GM21717 (cell line): ENCODE measurements around the gene PRLH.
"Not testable (repeated sequence)": the region's sequence is repeated elsewhere in the genome, so short reads cannot be mapped to it uniquely, and the experiment has no call there.

ENCODE experiments used
- ATAC-seq: cut with Tn5 transposase; IDR thresholded peaks from one replicate; pipeline ENCODE4 v1.9.1; 2021; ENCODE audit warnings: mild to moderate bottlenecking, moderate library complexity; ENCODE audit not compliant: unreplicated experiment

Gene PRLH

DNA sequence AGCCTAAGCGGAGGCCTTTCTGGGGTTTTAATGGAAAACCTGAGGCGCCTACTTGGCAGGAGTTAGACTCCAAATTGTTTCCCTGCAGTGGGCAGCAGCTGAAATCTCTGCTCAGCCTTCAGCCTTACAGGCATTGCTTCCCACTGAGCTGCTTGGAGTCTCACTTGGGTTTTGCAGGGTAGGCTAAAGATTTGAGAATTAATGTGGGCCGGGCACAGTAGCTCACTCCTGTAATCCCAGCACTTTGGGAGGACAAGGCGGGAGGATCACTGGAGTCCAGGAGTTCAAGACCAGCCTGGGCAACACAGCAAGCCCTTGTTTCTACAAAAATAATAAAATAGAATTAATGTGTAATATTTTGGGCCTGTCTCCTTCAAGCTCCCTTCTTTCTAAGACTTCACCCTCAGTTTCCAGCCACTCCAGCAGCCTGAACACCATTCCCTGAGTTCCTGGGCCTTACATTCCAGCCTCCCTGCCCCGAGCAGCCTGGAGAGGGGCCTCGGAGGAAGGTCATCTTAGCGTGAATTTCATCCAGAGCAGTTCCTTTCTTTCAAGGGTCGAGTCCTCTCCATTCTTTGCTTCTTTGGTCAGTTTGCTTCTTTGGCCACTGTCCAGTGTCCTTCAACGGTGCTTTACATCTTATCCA lies 33.2 kb downstream of the PRLH start:
- no peak for ATAC-seq

DNA sequence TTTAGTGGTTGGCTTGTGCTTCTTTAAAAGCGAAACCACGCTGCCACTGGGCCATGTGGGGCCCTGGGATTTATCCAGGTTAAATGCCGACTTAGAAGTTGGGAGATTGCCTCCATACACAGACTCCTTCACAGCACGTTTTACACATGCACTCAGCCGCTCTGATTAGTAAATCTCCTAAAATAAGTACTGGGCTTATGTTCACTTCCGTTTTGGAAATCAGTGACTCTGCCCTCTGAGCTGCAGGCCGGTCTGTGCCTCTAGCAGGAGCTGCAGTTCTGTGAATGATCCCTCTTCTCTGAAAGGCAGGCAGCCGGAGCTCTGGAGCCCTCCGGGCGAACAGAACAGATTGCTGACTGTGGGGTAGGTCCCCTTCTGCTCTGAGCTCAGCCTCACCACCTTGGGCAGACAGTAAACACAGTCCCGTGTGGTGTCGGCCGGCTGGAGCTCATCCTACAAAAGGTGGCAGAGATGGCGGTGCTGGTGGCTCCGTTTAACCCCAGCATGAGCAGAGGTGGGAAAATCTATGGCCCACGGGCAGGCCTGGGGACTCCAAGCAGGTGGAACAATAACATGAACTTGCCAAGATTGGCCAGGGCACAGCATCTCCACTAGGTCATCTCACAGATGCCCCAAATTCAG lies 34.0 kb downstream of the PRLH start:
- no peak for ATAC-seq

DNA sequence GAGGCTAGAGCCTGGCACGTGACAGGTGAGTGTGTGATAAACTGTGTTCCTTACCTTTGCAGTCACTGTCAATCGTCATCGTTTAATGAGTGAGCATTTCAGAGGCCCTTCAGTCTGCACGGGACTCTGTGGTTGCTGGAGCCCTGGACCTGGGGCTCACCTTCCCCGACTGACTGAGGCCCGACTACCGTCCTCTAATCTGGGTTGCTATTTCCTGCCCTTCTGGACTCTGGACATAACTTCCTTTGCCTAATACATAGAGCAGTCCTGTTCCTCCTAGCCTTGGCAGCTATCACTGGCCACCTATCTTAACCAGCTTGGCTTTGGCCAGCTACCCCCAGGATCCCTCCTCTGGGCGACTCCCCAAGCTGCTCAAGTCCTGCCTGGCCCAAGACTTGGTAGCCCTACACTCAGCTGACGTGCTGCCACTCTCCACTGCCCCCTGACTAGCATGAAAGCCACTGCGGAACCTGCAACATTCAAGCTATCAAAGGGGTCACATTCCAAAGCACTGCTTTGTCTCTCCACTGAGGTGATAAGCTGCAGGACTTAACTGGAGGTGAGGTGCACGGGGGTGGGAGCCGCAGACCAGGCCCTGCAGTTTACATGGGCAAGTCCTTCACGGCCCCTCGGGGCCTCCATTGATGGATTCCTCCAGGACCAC lies 35.2 kb downstream of the PRLH start:
- ATAC-seq: no peak

DNA sequence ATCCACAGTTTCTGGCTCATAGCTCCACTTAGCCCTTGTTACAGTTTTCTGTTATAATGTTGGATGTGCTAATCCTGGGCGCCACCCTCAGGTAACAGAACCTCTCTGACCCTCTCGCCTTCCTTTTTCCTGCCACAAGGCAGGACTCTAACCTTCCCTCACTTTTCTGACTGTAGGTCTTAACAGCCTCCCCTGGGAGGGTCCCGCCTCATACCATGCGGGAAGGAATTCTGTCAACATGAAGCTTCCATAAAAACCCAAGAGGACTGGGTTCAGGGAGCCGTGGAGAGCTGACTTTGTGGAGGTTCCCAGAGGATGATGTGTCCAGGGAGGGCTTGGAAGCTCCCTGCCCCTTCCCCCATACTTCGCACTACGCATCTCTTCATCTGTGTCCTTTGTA lies 36.0 kb downstream of the PRLH start:
- no peak for ATAC-seq

DNA sequence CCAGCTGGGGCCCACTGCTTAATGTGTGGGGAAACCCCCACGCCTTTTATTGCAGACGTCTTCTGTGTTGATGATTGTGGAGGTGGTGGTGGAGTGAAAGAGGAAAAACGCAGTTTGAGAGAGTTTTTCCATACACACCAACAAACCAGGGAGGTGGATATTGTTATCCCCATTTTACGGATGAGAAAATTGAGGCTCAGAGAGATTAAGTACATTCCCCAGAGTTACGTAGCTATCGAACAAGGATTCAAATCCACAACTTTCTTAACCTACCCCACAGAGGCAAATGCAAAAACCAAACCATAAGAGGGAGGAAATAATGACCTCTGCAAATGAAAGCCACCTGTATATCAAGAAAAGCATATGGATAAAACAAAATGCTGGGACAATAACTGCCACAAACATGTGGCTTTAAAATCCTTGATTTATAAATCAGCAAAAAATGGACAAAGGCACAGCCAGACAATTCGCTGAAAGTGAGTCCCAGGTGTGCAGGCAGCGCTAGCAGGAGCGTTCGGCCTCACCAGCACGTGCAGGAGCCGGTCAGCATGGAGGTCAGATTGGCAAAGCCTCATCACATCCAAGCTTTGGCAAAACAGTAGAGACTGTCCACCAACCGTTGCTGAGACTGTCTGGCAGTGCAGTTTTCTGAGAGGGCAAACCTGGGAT lies 36.8 kb downstream of the PRLH start:
- ATAC-seq: no peak

DNA sequence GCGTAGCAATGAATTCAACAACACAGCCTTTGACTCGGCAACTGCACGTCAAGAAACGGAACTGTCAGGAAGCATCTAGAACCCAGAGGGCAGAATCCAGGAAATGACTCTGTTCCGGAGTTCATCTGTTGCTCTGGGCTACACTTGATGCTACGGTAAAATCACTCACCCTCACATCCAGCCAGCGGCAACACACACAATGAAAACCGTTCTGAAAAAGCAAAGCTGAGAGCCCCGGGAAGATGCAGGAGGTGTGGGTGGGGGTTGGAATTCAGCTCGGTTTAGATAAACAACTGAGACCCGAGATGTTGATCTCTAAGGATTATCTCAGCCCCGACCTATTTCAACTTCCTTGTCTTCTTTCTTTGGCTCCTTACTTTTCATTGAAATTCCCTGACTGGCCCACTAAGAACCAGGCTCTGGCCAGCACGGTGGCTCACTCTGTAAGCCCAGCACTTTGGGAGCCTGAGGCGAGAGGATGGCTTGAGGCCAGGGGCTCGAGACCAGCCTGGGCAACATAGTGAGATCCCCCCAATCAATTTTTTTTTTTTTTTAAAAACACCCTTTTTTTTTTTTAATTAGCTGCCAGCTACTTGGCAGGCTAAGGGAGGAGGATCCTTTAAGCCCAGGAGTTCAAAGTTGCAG lies 37.5 kb downstream of the PRLH start:
- no peak for ATAC-seq

DNA sequence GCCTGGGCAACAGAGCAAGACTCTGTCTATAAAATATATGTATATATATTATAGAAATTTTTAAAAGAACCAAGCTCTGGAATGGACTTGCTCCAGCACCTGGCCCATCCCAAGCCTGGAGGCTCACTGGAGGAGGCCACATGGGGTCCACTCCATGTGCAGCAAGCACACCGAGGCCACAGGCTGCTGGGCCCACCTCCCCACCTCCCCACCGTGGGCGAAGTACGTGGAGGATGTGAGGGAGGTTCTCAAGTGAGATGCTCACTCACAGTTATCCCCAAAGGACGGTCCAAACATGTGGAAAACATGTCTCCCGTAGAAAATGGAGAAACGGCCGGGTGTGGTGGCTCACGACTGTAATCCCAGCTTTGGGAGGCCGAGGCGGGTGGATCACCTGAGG lies 38.0 kb downstream of the PRLH start:
- no peak for ATAC-seq

DNA sequence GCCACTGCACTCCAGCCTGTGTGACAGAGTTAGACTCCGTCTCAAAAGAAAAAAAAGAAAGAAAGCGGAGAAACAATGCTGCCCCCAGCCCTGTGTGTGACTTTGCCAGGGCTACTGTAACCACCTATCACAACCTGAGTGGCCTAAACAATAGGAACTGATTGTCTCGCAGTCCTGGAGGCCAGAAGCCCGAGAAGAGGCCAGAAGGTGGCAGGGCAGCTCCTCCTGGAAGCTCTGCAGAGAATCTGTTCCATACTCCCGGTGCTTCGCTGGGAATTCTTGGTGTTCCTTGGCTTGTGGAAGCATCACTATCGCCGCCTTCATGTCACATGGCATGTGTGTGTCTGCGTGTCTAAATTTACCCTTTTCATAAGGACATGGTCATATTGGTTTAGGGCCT lies 38.6 kb downstream of the PRLH start:
- no peak for ATAC-seq

DNA sequence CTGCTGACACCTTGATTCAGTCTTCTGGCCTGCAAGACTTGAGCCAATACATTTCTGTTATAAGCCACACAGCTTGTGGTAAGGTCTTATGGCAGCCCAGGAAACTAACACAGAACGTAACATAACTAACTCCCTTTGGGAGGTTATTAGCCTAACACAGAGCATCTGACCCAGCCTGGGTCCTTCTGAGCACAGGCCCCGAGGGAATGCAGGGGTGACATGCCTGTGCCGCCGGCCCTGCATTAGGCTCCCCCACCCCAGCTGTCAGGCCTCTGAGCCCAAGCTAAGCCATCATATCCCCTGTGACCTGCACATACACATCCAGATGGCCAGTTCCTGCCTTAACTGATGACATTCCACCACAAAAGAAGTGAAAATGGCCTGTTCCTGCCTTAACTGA lies 40.1 kb downstream of the PRLH start:
- not testable (repeated sequence) for ATAC-seq

DNA sequence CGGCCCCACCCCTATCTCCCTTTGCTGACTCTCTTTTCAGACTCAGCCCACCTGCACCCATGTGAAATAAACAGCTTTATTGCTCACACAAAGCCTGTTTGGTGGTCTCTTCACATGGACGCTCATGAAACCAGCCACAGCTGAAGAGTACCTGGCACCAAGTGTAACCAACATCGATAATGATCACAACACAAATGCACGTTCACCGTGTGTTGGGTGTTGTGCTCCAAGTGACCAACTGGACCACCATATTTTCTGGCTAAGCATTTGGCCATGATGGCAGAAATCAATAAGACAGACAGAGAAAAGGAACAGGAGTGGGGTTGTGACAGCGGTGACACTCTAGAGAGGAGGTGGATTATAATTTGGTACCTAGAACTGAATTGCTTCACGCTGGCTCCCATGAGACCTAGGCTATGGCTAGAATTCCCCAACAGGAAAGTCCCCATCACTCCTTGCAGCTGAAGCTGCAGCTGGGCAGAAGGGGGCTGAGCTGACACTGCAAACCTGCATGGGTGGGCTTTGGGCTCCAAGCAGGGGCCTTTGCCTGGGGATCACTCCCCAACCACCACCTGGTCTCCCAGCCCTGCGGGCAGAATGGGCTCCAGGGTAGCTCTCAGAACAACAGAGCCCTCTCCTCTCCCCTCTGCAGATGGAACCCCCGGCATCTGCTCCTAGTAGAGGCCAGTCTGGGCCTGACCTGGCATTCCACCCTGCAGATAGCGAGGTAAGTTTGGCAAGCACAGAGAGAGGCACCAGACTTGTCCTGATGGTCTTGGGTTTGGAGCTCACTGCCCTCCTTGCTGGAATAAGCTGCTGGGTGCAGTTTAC lies 46.4 kb downstream of the PRLH start:
- ATAC-seq: no peak

DNA sequence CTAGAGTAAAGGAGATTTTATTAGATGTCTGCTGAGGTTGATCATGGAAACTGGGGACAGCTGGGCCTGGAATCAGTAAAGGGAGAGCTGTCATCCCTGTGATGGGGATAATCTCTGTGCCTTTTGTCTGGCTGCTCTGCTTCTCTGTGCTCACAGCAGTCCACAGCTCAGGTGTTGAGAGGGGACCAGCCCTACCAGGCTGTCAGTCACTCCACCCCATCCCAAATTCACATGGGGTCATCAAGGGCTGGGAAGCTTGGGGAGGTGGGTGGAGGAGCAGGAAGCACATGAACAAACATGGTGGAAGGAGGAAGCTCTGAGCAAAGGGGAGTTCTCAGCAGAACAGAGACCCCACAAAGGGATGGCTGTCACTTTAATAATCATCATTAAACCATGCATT lies 47.3 kb downstream of the PRLH start:
- ATAC-seq: no peak

DNA sequence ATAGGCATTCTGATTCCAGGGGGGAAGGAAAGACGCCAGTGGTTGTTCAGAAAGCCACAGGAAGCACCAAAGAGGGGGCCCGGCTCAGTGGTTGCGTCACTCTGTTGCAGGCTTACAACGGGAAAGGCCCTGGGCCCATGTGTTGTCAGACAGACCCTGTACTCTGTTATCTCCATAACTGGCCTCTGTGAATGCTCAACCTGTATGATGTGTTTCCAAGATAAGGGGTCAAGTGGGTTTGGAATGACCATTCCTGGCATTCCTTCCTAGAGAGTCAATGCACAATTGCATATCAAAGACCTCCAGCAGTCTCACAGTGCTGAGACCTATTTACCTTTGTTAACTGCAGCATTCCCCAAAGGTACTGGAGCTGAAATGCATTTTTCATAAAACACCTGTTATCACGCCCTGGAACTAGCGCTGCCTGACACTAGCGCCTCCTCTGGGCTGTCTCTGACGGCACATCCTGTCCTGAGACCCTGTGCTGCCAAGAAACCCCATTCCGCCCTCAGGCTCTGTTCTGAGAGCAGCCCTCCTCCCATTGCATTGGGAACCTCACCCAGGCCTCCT lies 47.9 kb downstream of the PRLH start:
- no peak for ATAC-seq

DNA sequence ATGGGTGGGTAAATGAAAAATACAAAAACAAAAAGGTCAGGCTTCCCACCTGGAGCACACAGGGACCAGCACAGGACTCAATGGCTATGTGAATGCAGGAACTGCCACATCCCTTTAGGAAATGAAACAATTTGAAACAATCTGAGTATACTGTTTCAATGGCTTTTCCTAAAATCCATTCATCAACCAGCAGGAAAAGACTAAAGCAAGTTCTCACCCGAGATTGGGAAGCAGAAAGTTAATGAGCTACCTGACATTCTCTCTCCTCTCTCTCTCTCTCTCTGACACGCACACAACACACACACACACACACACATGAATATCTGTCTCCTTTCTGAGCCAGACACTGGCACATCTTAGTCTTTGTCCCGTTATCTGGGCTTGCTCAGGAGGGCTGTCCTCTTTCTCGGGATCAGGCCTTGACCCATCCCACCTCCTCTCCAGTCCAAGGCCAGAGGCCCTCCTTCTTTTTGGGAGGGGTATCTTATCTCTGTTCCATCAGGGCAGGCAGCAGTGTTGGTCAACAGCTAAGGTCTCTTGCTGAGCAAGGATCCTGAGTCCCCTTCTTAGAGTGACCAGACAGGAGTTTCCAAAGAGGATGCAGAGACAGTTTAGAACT lies 49.4 kb downstream of the PRLH start:
- no peak for ATAC-seq

DNA sequence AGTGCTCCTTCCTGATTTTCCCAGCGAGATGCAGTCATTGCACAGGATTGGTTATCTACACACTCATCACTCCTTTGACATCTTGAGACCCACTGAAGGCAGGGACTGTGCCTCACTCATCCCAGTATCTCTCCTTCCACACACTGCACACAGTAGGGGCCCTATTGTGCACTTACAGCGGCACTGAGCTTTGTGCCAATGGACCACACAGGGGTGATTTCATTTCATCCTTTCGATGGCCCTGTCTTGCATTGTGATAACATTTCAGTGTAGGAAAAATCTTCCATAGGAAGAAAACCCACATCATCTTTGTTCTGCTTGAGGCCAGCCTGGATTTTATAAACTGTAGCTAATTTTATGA lies 50.0 kb downstream of the PRLH start:
- no peak for ATAC-seq
